GM21825 (cell line): ENCODE measurements around the gene CHRNA9.

ENCODE experiments used
- ATAC-seq: cut with Tn5 transposase; IDR thresholded peaks from one replicate; pipeline ENCODE4 v1.9.1; 2021; ENCODE audit warnings: mild to moderate bottlenecking, moderate library complexity; ENCODE audit not compliant: unreplicated experiment

The CHRNA9 gene

GRCh38 chr4:40308528-40309122, 26.5 kb upstream of the CHRNA9 start:
- no peak for ATAC-seq

GRCh38 chr4:40309250-40309774, 25.8 kb upstream of the CHRNA9 start:
- ATAC-seq, result peak; percentile 39

GRCh38 chr4:40310225-40310624, 24.9 kb upstream of the CHRNA9 start:
- ATAC-seq, result no peak

GRCh38 chr4:40311811-40312346, 23.3 kb upstream of the CHRNA9 start:
- no peak for ATAC-seq

GRCh38 chr4:40314951-40315350, 20.2 kb upstream of the CHRNA9 start:
- ATAC-seq, result no peak

- ATAC-seq, result peak; percentile 36
Observed at GRCh38 chr4:40316333-40316781, 18.8 kb upstream of the CHRNA9 start.

- ATAC-seq, result peak; percentile 56
Observed at GRCh38 chr4:40316782-40317635, 18.1 kb upstream of the CHRNA9 start.

- ATAC-seq, result no peak
Observed at GRCh38 chr4:40317916-40318658, 17.0 kb upstream of the CHRNA9 start.

GRCh38 chr4:40321574-40322275, 13.4 kb upstream of the CHRNA9 start:
- ATAC-seq, result no peak

- no peak for ATAC-seq
Observed at GRCh38 chr4:40322811-40323210, 12.3 kb upstream of the CHRNA9 start.

GRCh38 chr4:40323866-40324265, 11.3 kb upstream of the CHRNA9 start:
- ATAC-seq, result no peak

- ATAC-seq, result peak; percentile 93
Observed at GRCh38 chr4:40325406-40326019, 9.6 kb upstream of the CHRNA9 start.

GRCh38 chr4:40327340-40327739, 7.8 kb upstream of the CHRNA9 start:
- ATAC-seq, result no peak

GRCh38 chr4:40328383-40328782, 6.8 kb upstream of the CHRNA9 start:
- no peak for ATAC-seq

- no peak for ATAC-seq
Observed at GRCh38 chr4:40329805-40330204, 5.3 kb upstream of the CHRNA9 start.

GRCh38 chr4:40330536-40330935, 4.6 kb upstream of the CHRNA9 start:
- ATAC-seq, result no peak

- ATAC-seq, result no peak
Observed at GRCh38 chr4:40331101-40331745, 3.9 kb upstream of the CHRNA9 start.

GRCh38 chr4:40331961-40332360, 3.2 kb upstream of the CHRNA9 start:
- ATAC-seq, result no peak

- ATAC-seq, result no peak
Observed at GRCh38 chr4:40333921-40334352, 1.2 kb upstream of the CHRNA9 start.

GRCh38 chr4:40335525-40335894, 377 bp downstream of the CHRNA9 start:
- ATAC-seq, result no peak
